Tibial artery (tissue), 4 donors: ENCODE results near the gene ANXA8L1.
A peak's percentile ranks its signal among the peaks of the same experiment; 100 is the strongest.
"Not testable (repeated sequence)": the region's sequence is repeated elsewhere in the genome, so short reads cannot be mapped to it uniquely, and the experiment has no call there.

Source experiments
- DNase-seq, 2 donors: peaks; one replicate each; pipeline ENCODE4 v3.0.0-alpha.2; 2019
- H3K27ac ChIP-seq, 2 donors: fragments of 200-600 bp; sonication (generic) in 1 of 2; 1 replicate in 1 of 2; 2 replicates in 1 of 2; pipeline ENCODE4 v1.5.1; 2018 to 2019; ENCODE audit warnings: mild to moderate bottlenecking in 1 of 2
- H3K27me3 ChIP-seq, 2 donors: fragments of 200-600 bp; sonication (generic) in 1 of 2; one replicate each; pipeline versions ENCODE4 v1.5.1 to v1.6.0; 2016 to 2019
- H3K36me3 ChIP-seq, 3 donors: fragments of 200-600 bp; sonication (generic) in 2 of 3; one replicate each; pipeline ENCODE4 v1.5.1; 2016 to 2019; ENCODE audit warnings: mild to moderate bottlenecking in 2 of 3
- H3K4me1 ChIP-seq, 4 donors: fragments of 200-600 bp; sonication (generic) in 2 of 4; 1 replicate in 3 of 4; 2 replicates in 1 of 4; pipeline ENCODE4 v1.5.1; 2016 to 2019
- H3K4me3 ChIP-seq, 2 donors: fragments of 200-600 bp; sonication (generic) in 1 of 2; 1 replicate in 1 of 2; 2 replicates in 1 of 2; pipeline ENCODE4 v1.5.1; 2018 to 2019; ENCODE audit warnings: mild to moderate bottlenecking in 2 of 2
- H3K9me3 ChIP-seq, 3 donors: fragments of 200-600 bp; sonication (generic) in 1 of 3; one replicate each; pipeline ENCODE4 v1.5.1; 2016 to 2019
- intact Hi-C: fragments of 100-400 bp; cut with DNase I; formaldehyde crosslinking; loops from one replicate; pipeline ENCODE4 v1.15.0; 2023; ENCODE audit warnings: low total_unique reads
- TF ChIP-seq, protein P1 (sequence below), 2 experiments: fragments of 200-600 bp in 1 of 2; fragments of 450-650 bp in 1 of 2; IDR thresholded peaks; one replicate each; pipeline ENCODE4 v1.5.1; 2017 to 2019; ENCODE audit warnings: antibody characterized with exemption in 2 of 2, mild to moderate bottlenecking in 1 of 2, moderate library complexity in 1 of 2

ANXA8L1 gene, protein sequence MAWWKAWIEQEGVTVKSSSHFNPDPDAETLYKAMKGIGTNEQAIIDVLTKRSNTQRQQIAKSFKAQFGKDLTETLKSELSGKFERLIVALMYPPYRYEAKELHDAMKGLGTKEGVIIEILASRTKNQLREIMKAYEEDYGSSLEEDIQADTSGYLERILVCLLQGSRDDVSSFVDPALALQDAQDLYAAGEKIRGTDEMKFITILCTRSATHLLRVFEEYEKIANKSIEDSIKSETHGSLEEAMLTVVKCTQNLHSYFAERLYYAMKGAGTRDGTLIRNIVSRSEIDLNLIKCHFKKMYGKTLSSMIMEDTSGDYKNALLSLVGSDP

DNA sequence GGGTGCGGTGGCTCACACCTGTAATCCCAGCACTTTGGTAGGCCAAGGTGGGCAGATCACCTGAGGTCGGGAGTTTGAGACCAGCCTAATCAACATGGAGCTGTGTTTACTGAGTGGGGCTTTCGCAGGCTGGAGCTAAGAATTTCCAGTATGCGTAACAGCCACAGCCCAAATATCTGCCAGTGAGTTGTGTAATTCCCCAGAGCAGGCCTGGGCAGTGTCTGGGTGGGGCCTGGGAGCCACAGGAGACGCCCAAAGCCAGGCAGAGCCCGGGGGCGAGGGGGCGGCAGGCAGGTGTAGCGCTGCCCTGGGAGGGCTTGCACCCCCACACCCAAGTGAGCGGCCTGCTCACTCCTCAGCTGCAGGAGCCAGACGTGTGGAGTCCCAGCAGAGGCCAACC lies at the start of gene ANXA8L1:
TSS of gene ANXA8L1 (plus strand) at position 371 of the 400 bp plus-strand sequence. CDS start 76 bp downstream, outside the sequence.
- H3K27ac ChIP-seq, H3K4me1 ChIP-seq, H3K27me3 ChIP-seq, H3K9me3 ChIP-seq, H3K36me3 ChIP-seq, DNase-seq, intact Hi-C loops, H3K4me3 ChIP-seq: not testable (repeated sequence)

DNA sequence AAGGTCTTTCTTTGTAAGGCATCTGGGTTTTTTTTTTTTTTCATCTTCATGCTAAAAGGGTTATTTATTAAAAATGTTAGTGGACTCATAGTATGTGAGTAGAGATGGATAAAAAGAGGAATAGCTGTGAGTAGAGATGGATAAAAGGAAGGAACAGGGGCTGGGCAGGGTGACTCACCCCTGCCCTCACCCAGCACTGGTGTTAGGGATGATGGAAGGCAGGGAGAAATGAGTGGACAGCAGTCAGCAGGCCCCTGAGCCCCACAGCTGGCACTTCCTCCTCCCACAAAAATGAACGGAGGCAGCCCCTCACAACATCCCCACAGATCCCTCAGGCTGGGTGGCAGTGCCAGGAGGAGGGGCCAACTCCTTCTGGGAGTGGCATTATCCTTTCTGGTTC lies 49.5 kb upstream of the ANXA8L1 start:
- Histone ChIP-seq H3K4me3 (no peak overlapping the region), H3K27ac (peak overlapping the region in 1 of 2 donors; percentile 33), H3K4me1 (peaks cover 0 to 15% (median 7%) of the 10 kb centered on the region in 4 donors), H3K9me3 (no peaks in the 10 kb centered on the region), H3K27me3 (no peaks in the 10 kb centered on the region), H3K36me3 (no peaks in the 10 kb centered on the region)
- intact Hi-C loops = loop anchor here (10.0 kb wide), 1 partner anchor 101 kb away; no protein-coding TSS in a partner anchor
- DNase-seq = no peak
- TF ChIP-seq, protein P1, sequence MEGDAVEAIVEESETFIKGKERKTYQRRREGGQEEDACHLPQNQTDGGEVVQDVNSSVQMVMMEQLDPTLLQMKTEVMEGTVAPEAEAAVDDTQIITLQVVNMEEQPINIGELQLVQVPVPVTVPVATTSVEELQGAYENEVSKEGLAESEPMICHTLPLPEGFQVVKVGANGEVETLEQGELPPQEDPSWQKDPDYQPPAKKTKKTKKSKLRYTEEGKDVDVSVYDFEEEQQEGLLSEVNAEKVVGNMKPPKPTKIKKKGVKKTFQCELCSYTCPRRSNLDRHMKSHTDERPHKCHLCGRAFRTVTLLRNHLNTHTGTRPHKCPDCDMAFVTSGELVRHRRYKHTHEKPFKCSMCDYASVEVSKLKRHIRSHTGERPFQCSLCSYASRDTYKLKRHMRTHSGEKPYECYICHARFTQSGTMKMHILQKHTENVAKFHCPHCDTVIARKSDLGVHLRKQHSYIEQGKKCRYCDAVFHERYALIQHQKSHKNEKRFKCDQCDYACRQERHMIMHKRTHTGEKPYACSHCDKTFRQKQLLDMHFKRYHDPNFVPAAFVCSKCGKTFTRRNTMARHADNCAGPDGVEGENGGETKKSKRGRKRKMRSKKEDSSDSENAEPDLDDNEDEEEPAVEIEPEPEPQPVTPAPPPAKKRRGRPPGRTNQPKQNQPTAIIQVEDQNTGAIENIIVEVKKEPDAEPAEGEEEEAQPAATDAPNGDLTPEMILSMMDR (IDR thresholded peaks at IDR 0.05) = no peak

DNA sequence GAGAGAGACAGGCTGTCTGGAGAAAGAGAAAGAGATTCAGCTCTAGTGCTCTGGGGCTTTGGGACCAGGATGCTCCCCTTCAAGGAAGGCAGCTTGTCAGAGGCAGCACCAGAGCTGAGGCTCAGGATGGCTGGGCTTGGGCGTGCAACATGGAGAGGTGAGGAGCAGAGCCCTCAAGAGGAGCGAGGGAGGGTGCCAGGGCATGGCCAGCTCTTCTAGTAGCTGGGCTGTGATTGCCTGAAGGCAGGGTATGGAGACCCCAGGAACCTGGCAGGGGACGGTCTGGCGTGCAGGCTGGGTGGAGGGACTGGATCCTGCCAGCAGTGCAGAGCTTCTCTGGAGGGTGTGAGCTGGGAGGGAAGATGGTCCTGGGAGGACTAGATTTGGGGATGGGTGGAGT lies 48.6 kb upstream of the ANXA8L1 start:
- Histone ChIP-seq H3K27ac (no peak overlapping the region), H3K4me3 (no peak overlapping the region), H3K36me3 (no peaks in the 10 kb centered on the region), H3K4me1 (peaks cover 0 to 15% (median 7%) of the 10 kb centered on the region in 4 donors), H3K9me3 (no peaks in the 10 kb centered on the region), H3K27me3 (no peaks in the 10 kb centered on the region)
- DNase-seq = no peak
- intact Hi-C loops = loop anchor here (10.0 kb wide), 1 partner anchor 102 kb away; no protein-coding TSS in a partner anchor
- TF ChIP-seq, protein P1 (IDR thresholded peaks at IDR 0.05) = no peak

DNA sequence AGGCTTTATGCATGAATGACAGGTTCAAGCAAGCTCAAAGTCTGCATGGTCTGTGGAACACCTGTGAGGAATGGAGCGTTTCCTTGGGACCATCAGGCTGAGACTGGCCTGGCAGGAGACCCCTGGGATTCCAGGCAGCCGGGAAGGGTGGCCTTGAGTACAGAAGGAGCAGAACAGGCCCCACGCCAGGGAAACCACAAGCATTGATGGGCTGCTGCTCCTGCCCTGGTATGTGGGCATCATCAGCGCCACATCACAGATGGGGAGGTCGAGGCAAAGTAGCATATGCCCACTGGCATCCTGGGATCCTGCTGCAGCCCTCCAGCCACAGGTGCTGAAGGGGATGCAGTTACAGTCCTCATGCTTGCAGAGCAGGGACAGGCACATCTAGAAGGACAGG lies 47.9 kb upstream of the ANXA8L1 start:
- TF ChIP-seq, protein P1 (IDR thresholded peaks at IDR 0.05) = no peak
- no peaks in the 10 kb centered on the region for H3K9me3 ChIP-seq
- peaks cover 0 to 15% (median 7%) of the 10 kb centered on the region in 4 donors for H3K4me1 ChIP-seq
- DNase-seq = no peak
- no peak overlapping the region for H3K4me3 ChIP-seq
- no peak overlapping the region for H3K27ac ChIP-seq
- intact Hi-C loops = loop anchor here (10.0 kb wide), 1 partner anchor 103 kb away; no protein-coding TSS in a partner anchor
- H3K27me3 ChIP-seq = no peaks in the 10 kb centered on the region
- no peaks in the 10 kb centered on the region for H3K36me3 ChIP-seq

DNA sequence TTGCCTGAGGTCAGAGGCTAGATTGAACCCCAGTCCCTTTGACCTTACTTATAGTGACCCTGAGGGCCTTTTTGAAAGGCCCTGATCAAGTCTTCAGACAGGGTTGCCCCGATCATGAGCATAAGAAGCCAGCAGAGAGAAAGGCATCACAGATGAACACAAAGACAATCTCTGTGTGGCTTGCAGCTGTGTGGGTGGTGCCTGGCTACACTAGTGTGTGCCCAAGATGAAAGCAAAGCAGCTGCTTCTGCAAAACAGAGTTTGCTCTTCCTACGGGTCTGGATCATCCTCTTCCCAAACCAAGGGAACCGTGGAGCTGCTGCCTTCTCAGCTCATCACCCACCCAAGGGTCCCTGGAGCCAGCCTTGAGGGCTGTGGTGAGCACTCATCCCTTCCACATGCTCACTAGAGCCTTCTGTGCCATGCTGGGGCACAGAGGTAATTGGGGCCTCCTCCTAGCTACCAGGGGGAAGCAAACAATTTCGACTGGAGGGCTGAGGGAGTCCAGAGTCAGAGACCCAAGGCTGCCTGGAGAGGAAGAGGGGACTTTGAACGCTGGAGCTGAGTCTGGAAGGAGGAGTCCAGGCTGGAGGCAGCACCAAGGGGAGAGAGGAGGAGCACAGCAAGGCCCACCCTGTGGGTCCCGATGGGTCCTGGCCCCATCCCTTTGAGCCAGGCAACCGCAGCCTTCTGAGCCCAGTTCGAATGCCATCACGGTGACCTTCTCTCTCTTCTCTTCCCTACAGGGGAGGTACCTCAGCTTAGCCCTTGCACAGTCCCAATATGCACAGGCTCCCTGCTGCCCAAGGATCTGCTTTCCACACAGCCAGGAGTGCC lies 46.5 kb upstream of the ANXA8L1 start:
- DNase-seq = no peak
- no peak overlapping the region for H3K27ac ChIP-seq

More for the DNA sequence above, 46.5 kb upstream of the ANXA8L1 start:
- no peak overlapping the region for H3K4me3 ChIP-seq
- H3K36me3 ChIP-seq = no peaks in the 10 kb centered on the region
- intact Hi-C loops = loop anchor here (10.0 kb wide), 1 partner anchor 104 kb away; no protein-coding TSS in a partner anchor
- peaks cover 0 to 15% (median 7%) of the 10 kb centered on the region in 4 donors for H3K4me1 ChIP-seq
- no peaks in the 10 kb centered on the region for H3K27me3 ChIP-seq
- TF ChIP-seq, protein P1 (IDR thresholded peaks at IDR 0.05) = no peak
- H3K9me3 ChIP-seq = no peaks in the 10 kb centered on the region
